B cell (primary cell): ENCODE data around the gene PDE12. TPM values are rescaled to one million over a fixed set of nuclear protein-coding genes. Genes with fewer than 3 reads are reported as not detected.

Experiments used
- ATAC-seq: fragments of 200-7000 bp; cut with Tn5 transposase; one replicate; pipeline ENCODE4 v1.10.0; 2021; ENCODE audit warnings: low read depth, mild to moderate bottlenecking, moderate number of reproducible peaks, moderate library complexity
- CTCF ChIA-PET: fragments of 350-600 bp; sonication (Branson Sonifier 250); formaldehyde crosslinking; loops from one replicate; lab custom pipeline; 2021; ENCODE audit warnings: antibody characterized with exemption, inconsistent platforms; lab: Charles Lee
- POLR2A ChIA-PET: fragments of 350-600 bp; sonication (Branson Sonifier 250); formaldehyde crosslinking; loops from one replicate; lab custom pipeline; 2021; ENCODE audit warnings: antibody characterized with exemption; lab: Charles Lee
- DNase-seq: peaks from one replicate; pipeline ENCODE4 v3.0.0; 2013
- H2AFZ ChIP-seq: 2 replicates; pipeline ENCODE4 v1.6.1; 2012; ENCODE audit warnings: mild to moderate bottlenecking, low read depth, low read length; ENCODE audit not compliant: insufficient read depth, poor library complexity, severe bottlenecking
- H3K27ac ChIP-seq, 2 donors: 1 replicate in 1 of 2; 2 replicates in 1 of 2; pipeline ENCODE4 v1.5.1; 2012 to 2013; ENCODE audit warnings: low read length in 2 of 2, mild to moderate bottlenecking in 2 of 2, moderate library complexity in 1 of 2
- H3K27me3 ChIP-seq, 4 experiments: fragments of 200-600 bp in 1 of 4; sonication (generic) in 1 of 4; replicated peaks in 1 of 4; 1 replicate in 2 of 4; 2 replicates in 2 of 4; pipeline versions ENCODE4 v1.6.1 to v1.7.0; 2013 to 2016; ENCODE audit warnings: low read length in 3 of 4, mild to moderate bottlenecking in 2 of 4, mixed read lengths in 1 of 4, moderate library complexity in 1 of 4; ENCODE audit not compliant: insufficient read depth in 4 of 4, control insufficient read depth in 3 of 4; ENCODE audit errors: control extremely low read depth in 1 of 4
- H3K36me3 ChIP-seq, 2 experiments: replicated peaks in 1 of 2; 1 replicate in 1 of 2; 2 replicates in 1 of 2; pipeline versions ENCODE4 v1.6.1 to v1.7.1; 2013; ENCODE audit warnings: low read length in 1 of 2; ENCODE audit not compliant: insufficient read depth in 2 of 2, control insufficient read depth in 1 of 2; ENCODE audit errors: control extremely low read depth in 1 of 2, extremely low read depth in 1 of 2
- H3K4me1 ChIP-seq, 2 donors: fragments of 200-600 bp in 1 of 2; sonication (generic) in 1 of 2; 1 replicate in 1 of 2; 2 replicates in 1 of 2; pipeline versions ENCODE4 v1.5.1 to v1.6.1; 2013 to 2017; ENCODE audit warnings: low read length in 2 of 2; ENCODE audit not compliant: control insufficient read depth in 2 of 2, insufficient read depth in 2 of 2
- H3K4me2 ChIP-seq: replicated peaks from 2 replicates; pipeline ENCODE3; 2012; ENCODE audit warnings: mild to moderate bottlenecking, low read depth, low read length; ENCODE audit not compliant: poor library complexity, severe bottlenecking
- H3K4me3 ChIP-seq, 5 experiments: fragments of 200-600 bp in 1 of 5; sonication (generic) in 1 of 5; 1 replicate in 3 of 5; 2 replicates in 2 of 5; pipeline versions ENCODE4 v1.5.1 to v1.7.0; 2011 to 2016; ENCODE audit warnings: low read length in 4 of 5, mild to moderate bottlenecking in 4 of 5, low read depth in 2 of 5, control low read depth in 1 of 5, moderate library complexity in 1 of 5; ENCODE audit not compliant: insufficient read depth in 1 of 5; ENCODE audit errors: control extremely low read depth in 1 of 5, extremely low read depth in 1 of 5
- H3K79me2 ChIP-seq: fragments of 200-600 bp; sonication (generic); one replicate; pipeline ENCODE4 v1.6.0; 2016; ENCODE audit warnings: low read length; ENCODE audit not compliant: control insufficient read depth, insufficient read depth
- H3K9ac ChIP-seq: fragments of 200-600 bp; sonication (generic); 2 replicates; pipeline ENCODE4 v1.6.1; 2017; ENCODE audit warnings: mild to moderate bottlenecking, low read length, moderate library complexity
- H3K9me3 ChIP-seq, 3 donors: one replicate each; pipeline versions ENCODE4 v1.6.1 to v1.7.1; 2013; ENCODE audit warnings: low read length in 2 of 3; ENCODE audit not compliant: control insufficient read depth in 2 of 3, insufficient read depth in 1 of 3; ENCODE audit errors: control extremely low read depth in 1 of 3
- H4K20me1 ChIP-seq: 2 replicates; pipeline ENCODE4 v1.6.0; 2012; ENCODE audit warnings: mild to moderate bottlenecking, low read length; ENCODE audit not compliant: insufficient read depth, control insufficient read depth, poor library complexity, severe bottlenecking
- H3K27ac Mint-ChIP-seq: one replicate; pipeline ENCODE4 v1.8.0; 2021; ENCODE audit warnings: mixed read lengths
- H3K27me3 Mint-ChIP-seq: one replicate; pipeline ENCODE4 v1.8.0; 2021; ENCODE audit warnings: mixed read lengths
- H3K4me1 Mint-ChIP-seq: one replicate; pipeline ENCODE4 v1.8.0; 2021; ENCODE audit warnings: mixed read lengths
- H3K4me3 Mint-ChIP-seq: one replicate; pipeline ENCODE4 v1.8.0; 2021; ENCODE audit warnings: mixed read lengths
- H3K9me3 Mint-ChIP-seq: one replicate; pipeline ENCODE4 v1.8.0; 2022; ENCODE audit warnings: mixed read lengths; ENCODE audit not compliant: insufficient read depth
- EZH2 ChIP-seq: IDR thresholded peaks from 2 replicates; pipeline ENCODE4 v1.6.1; 2012; ENCODE audit warnings: borderline replicate concordance, low read depth, mild to moderate bottlenecking, moderate library complexity, low read length; ENCODE audit not compliant: insufficient read depth, poor library complexity, severe bottlenecking
- WGBS: methylation state at CpG from one replicate; pipeline ENCODE4 v1.1.5; 2013; ENCODE audit warnings: missing lambda C conversion rate; ENCODE audit not compliant: insufficient coverage; 5-methylcytosine and 5-hydroxymethylcytosine counted together
- intact Hi-C: fragments of 100-400 bp; cut with micrococcal nuclease; formaldehyde crosslinking; loops from one replicate; pipeline ENCODE4 v1.10.0; 2022
- polyA plus RNA-seq: library from polyadenylated mRNA; depleted of rRNA; stranded (reverse); fragments of >200 nt; gene quantifications from 2 replicates; pipeline ENCODE4 v1.2.3, GENCODE V29; 2012
- total RNA-seq, 2 donors: library from RNA; stranded (reverse); fragments of 120-200 nt in 1 of 2; gene quantifications; 1 replicate in 1 of 2; 2 replicates in 1 of 2; pipeline versions ENCODE4 v1.2.3 to v1.2.4, GENCODE V29; 2013 to 2022
- TF ChIP-seq, protein P1 (sequence below): fragments of 200-600 bp; IDR thresholded peaks from one replicate; pipeline ENCODE4 v1.8.0; 2022; ENCODE audit warnings: antibody characterized with exemption, mild to moderate bottlenecking

Gene PDE12
- total and polyA plus RNA-seq, 2 donors (not counting 1 experiment from before 2014, with no cell fraction given) = 7.3 to 18.3 TPM

DNA sequence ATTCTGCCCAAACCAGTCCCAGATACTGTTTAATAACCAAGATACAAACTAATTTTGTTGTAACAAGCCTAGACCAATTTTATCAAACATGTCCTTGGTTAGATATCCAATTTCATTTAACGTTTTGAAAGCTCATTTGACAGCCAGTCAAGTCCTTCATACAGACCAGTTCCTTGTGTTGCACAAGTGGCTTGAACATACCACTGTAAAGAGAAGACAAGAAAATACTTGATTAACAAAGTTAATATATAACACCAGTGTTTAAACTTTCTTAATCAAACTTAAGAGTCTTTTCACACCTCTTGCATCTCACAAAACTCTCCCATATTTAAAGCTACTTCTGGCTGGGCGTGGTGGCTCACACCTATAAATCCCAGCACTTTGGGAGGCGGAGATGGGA is 16.0 kb downstream of the PDE12 start:
- Mint-ChIP-seq H3K9me3 (no peaks in the 10 kb centered on the region), H3K4me3 (no peak overlapping the region), H3K4me1 (peaks cover 1% of the 10 kb centered on the region), H3K27me3 (no peaks in the 10 kb centered on the region), H3K27ac (no peak overlapping the region)
- Histone ChIP-seq H3K79me2 (peaks cover 14% of the 10 kb centered on the region), H3K27me3 (no peaks in the 10 kb centered on the region), H3K4me1 (no peaks in the 10 kb centered on the region), H3K9me3 (no peaks in the 10 kb centered on the region), H2AFZ (no peak overlapping the region), H3K36me3 (peaks cover 4 to 59% of the 10 kb centered on the region in 2 experiments), H3K9ac (no peak overlapping the region), H4K20me1 (no peaks in the 10 kb centered on the region), H3K4me3 (no peak overlapping the region), H3K27ac (no peak overlapping the region), H3K4me2 (no peak overlapping the region)
- no CpG with 5 or more reads among the region's 3 CpGs for WGBS
- no peak for DNase-seq
- ATAC-seq = no peak
- intact Hi-C loops = no loop called here
- no peak for TF ChIP-seq EZH2
- TF ChIP-seq, protein P1, sequence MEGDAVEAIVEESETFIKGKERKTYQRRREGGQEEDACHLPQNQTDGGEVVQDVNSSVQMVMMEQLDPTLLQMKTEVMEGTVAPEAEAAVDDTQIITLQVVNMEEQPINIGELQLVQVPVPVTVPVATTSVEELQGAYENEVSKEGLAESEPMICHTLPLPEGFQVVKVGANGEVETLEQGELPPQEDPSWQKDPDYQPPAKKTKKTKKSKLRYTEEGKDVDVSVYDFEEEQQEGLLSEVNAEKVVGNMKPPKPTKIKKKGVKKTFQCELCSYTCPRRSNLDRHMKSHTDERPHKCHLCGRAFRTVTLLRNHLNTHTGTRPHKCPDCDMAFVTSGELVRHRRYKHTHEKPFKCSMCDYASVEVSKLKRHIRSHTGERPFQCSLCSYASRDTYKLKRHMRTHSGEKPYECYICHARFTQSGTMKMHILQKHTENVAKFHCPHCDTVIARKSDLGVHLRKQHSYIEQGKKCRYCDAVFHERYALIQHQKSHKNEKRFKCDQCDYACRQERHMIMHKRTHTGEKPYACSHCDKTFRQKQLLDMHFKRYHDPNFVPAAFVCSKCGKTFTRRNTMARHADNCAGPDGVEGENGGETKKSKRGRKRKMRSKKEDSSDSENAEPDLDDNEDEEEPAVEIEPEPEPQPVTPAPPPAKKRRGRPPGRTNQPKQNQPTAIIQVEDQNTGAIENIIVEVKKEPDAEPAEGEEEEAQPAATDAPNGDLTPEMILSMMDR = no peak
- CTCF ChIA-PET = no interaction called here
- POLR2A ChIA-PET = no interaction called here

DNA sequence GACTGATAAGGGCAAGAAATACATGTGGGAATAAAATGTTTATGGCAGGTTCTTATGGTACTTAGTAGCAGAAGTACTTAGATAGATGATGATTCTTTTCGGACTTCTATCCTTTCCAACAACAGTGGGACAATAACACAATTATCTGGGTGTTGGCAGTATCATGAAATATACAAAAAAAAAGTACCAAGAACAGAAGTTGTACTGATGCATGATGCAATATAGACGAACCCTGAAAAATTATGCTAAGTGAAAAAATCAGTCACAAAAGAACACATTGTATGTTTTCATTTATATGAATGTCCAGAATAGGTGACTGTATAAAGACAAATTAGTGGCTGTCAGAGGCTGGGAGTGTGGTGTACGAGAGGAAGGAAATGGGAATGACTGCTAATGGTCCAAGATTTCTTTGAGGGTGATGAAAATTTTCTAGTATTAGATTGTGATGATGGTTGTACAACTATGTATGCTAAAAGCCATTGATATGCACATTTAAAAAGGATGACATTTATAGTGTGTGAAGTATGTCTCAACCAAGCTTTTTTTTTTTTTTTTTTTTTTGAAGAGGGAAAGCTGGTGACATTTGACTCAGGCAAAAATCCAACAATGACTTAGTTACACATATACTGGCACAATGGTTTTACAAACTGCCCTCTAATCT is 20.0 kb downstream of the PDE12 start:
- CTCF ChIA-PET = no interaction called here
- no peaks in the 10 kb centered on the region for H3K9me3 ChIP-seq
- no peak for TF ChIP-seq EZH2
- TF ChIP-seq, protein P1 = no peak
- no peak overlapping the region for H2AFZ ChIP-seq
- Mint-ChIP-seq H3K27me3 (no peaks in the 10 kb centered on the region), H3K27ac (no peak overlapping the region), H3K9me3 (no peaks in the 10 kb centered on the region), H3K4me1 (peaks cover 4% of the 10 kb centered on the region), H3K4me3 (no peak overlapping the region)
- DNase-seq (no peak), ATAC-seq (no peak)
- H3K27me3 ChIP-seq = no peaks in the 10 kb centered on the region
- peaks cover 7 to 74% of the 10 kb centered on the region in 2 experiments for H3K36me3 ChIP-seq
- no peaks in the 10 kb centered on the region for H3K4me1 ChIP-seq
- POLR2A ChIA-PET = no interaction called here
- no peak overlapping the region for H3K4me2 ChIP-seq
- peaks cover 32% of the 10 kb centered on the region for H3K79me2 ChIP-seq
- no peak overlapping the region for H3K9ac ChIP-seq
- WGBS = 100% methylated on average over 1 of the region's 3 CpGs
- no peak overlapping the region for H3K4me3 ChIP-seq
- no peak overlapping the region for H3K27ac ChIP-seq
- intact Hi-C loops = no loop called here
- H4K20me1 ChIP-seq = peaks cover 4% of the 10 kb centered on the region
